ENCODE results near the gene SLC9A5. TPM values are rescaled to one million over a fixed set of nuclear protein-coding genes. Genes with fewer than 3 reads are reported as not detected.

Gene SLC9A5
- total and polyA plus RNA-seq, 10 of the 15 experiments (the other 5 are each of a cell fraction or from before 2014, with no cell fraction given): 0.26 to 5.7 (median 1.5) TPM

DNA sequence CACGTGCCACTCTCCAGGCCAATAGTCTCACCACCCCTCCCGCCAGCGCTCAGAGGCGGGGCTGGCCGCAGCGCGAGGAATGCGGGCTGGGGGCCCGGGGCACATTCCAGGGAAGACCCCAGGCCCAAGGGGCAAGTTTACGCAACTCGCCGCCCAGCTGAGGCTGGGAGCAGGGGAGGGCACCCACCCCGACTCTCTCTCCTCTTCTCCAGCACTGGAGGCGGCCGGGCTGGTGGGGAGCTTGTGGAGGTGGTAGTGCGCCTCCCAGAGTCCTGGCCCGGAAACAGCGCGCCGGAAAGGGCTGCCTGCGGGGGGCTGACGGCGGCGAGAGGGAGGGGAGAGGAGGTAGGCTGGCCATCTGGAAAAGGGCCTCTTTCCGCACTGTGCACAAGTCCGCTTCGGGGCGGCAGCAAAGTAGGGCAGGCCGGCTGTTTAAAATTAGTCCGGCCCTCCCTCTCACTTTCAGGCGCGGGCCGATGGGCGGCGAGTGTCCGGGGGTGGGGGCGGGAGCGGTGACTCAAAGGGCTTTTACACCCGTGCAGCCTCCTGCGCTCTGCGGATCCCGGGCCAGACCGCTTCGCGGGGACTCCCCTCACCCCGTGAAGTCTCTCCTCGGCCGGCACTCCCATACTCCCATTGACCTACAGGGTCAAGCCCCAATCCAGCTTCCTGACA, 2.6 kb upstream of the SLC9A5 start (continued):
- TF ChIP-seq, protein P1, sequence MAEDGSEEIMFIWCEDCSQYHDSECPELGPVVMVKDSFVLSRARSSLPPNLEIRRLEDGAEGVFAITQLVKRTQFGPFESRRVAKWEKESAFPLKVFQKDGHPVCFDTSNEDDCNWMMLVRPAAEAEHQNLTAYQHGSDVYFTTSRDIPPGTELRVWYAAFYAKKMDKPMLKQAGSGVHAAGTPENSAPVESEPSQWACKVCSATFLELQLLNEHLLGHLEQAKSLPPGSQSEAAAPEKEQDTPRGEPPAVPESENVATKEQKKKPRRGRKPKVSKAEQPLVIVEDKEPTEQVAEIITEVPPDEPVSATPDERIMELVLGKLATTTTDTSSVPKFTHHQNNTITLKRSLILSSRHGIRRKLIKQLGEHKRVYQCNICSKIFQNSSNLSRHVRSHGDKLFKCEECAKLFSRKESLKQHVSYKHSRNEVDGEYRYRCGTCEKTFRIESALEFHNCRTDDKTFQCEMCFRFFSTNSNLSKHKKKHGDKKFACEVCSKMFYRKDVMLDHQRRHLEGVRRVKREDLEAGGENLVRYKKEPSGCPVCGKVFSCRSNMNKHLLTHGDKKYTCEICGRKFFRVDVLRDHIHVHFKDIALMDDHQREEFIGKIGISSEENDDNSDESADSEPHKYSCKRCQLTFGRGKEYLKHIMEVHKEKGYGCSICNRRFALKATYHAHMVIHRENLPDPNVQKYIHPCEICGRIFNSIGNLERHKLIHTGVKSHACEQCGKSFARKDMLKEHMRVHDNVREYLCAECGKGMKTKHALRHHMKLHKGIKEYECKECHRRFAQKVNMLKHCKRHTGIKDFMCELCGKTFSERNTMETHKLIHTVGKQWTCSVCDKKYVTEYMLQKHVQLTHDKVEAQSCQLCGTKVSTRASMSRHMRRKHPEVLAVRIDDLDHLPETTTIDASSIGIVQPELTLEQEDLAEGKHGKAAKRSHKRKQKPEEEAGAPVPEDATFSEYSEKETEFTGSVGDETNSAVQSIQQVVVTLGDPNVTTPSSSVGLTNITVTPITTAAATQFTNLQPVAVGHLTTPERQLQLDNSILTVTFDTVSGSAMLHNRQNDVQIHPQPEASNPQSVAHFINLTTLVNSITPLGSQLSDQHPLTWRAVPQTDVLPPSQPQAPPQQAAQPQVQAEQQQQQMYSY (CRISPR knock-in tag; IDR thresholded peaks at IDR 0.05): no peak
- no peak for TF ChIP-seq RBBP5 (conservative IDR thresholded peaks at IDR 0.05)
- no peak for TF ChIP-seq BMI1 (IDR thresholded peaks at IDR 0.05; ENCODE audit: borderline replicate concordance)
- TF ChIP-seq RCOR1 (conservative IDR thresholded peaks at IDR 0.05; ENCODE audit: low read depth, low read length): no peak
- TF ChIP-seq NBN (IDR thresholded peaks at IDR 0.05): 0 out of 2 replicates have a peak, but pooled peaks have one; percentile 66
- no peak for TF ChIP-seq MYB (IDR thresholded peaks at IDR 0.05; ENCODE audit: borderline replicate concordance, low read depth, low read length)
- no peak for TF ChIP-seq ZZZ3 (IDR thresholded peaks at IDR 0.05; ENCODE audit: control insufficient read depth, insufficient read length, low read depth)
- TF ChIP-seq MYC (IDR thresholded peaks at IDR 0.05; ENCODE audit: insufficient read depth, insufficient read length, insufficient replicate concordance, low read length, severe bottlenecking): no peak
- TF ChIP-seq PML (IDR thresholded peaks at IDR 0.05; ENCODE audit: low read length): no peak
- no peak; the same call in 1 of the 2 replicates for TF ChIP-seq RAD51 (IDR thresholded peaks at IDR 0.05)
- no peak for TF ChIP-seq ZBTB4 (CRISPR knock-in tag; IDR thresholded peaks at IDR 0.05)
- no peak for TF ChIP-seq ZNF24 (IDR thresholded peaks at IDR 0.05)
- TF ChIP-seq BACH1 (IDR thresholded peaks at IDR 0.05; ENCODE audit: borderline replicate concordance): no peak
- peak; percentile 66 for TF ChIP-seq POLR2A (IDR thresholded peaks at IDR 0.05; ENCODE audit: low read depth, low read length)
- TF ChIP-seq REST (IDR thresholded peaks at IDR 0.05; ENCODE audit: low read depth, low read length): no peak
- no peak for TF ChIP-seq GABPA (IDR thresholded peaks at IDR 0.05; ENCODE audit: low read depth)
- no peak for TF ChIP-seq CBX3 (IDR thresholded peaks at IDR 0.05; ENCODE audit: borderline replicate concordance, low read depth)
- TF ChIP-seq RUNX3 (IDR thresholded peaks at IDR 0.05; ENCODE audit: low read length): no peak
- TF ChIP-seq ATF7 (IDR thresholded peaks at IDR 0.05; ENCODE audit: low read depth): no peak
- TF ChIP-seq BRCA1 (IDR thresholded peaks at IDR 0.05; ENCODE audit: low read depth, low read length): no peak
